Urinary bladder (tissue), 4 donors: ENCODE results near the gene GFPT1. TPM values are rescaled to one million over a fixed set of nuclear protein-coding genes. Genes with fewer than 3 reads are reported as not detected.
A peak's percentile ranks its signal among the peaks of the same experiment; 100 is the strongest.
"Not testable (repeated sequence)": the region's sequence is repeated elsewhere in the genome, so short reads cannot be mapped to it uniquely, and the experiment has no call there.

Experiments used
- DNase-seq: peaks from one replicate; pipeline ENCODE4 v3.0.0-alpha.2; 2015; ENCODE audit errors: extremely low spot score
- H3K27ac ChIP-seq: one replicate; pipeline ENCODE4 v1.5.1; 2013; ENCODE audit warnings: low read depth, mild to moderate bottlenecking, moderate library complexity
- H3K36me3 ChIP-seq: one replicate; pipeline ENCODE4 v1.6.1; 2013; ENCODE audit warnings: mild to moderate bottlenecking, moderate library complexity; ENCODE audit not compliant: insufficient read depth
- H3K4me1 ChIP-seq: one replicate; pipeline ENCODE4 v1.6.1; 2013; ENCODE audit warnings: mild to moderate bottlenecking, moderate library complexity; ENCODE audit not compliant: insufficient read depth
- H3K4me3 ChIP-seq: one replicate; pipeline ENCODE4 v1.5.1; 2013; ENCODE audit warnings: low read depth, low read length
- WGBS: extraction: QIAGEN DNeasy Blood & Tissue Kit; methylation state at CpG from one replicate; pipeline ENCODE4 v1.1.7; 2013; 5-methylcytosine and 5-hydroxymethylcytosine counted together
- polyA plus RNA-seq: library from polyadenylated mRNA; stranded (reverse); fragments of 200-250 nt; gene quantifications from one replicate; pipeline ENCODE4 v1.2.3, GENCODE V29; 2013
- total RNA-seq: library from RNA; depleted of rRNA; stranded (reverse); fragments of >200 nt; gene quantifications from one replicate; pipeline ENCODE4 v1.2.3, GENCODE V29; 2014
- donor health status: healthy with polysubstance abuse.
- donor health status: healthy.

GFPT1 gene
- total RNA-seq, result 74.3 TPM
- 8.7 TPM for polyA plus RNA-seq

GRCh38 chr2:69386789-69387734, at the start of gene GFPT1:
GFPT1 (minus strand) TSS chr2:69387227; CDS start chr2:69387071, 156 bp downstream.
- under 1% methylated on average over 97 of the region's 97 CpGs for WGBS
- peak; percentile 78 for DNase-seq
- Histone ChIP-seq H3K36me3 (no peaks in the 10 kb centered on the region), H3K27ac (peak within 1 kb of the TSS; percentile 74), H3K4me1 (no peaks in the 10 kb centered on the region), H3K4me3 (peak within 1 kb of the TSS; percentile 94)

GRCh38 chr2:69436596-69436937, 49.5 kb upstream of the GFPT1 start:
- H3K4me3 ChIP-seq, result peak overlapping the region; percentile 66
- peak overlapping the region; percentile 88 for H3K27ac ChIP-seq
- H3K4me1 ChIP-seq, result no peaks in the 10 kb centered on the region
- no peaks in the 10 kb centered on the region for H3K36me3 ChIP-seq
- 6% methylated on average over 5 of the region's 5 CpGs for WGBS
- peak; percentile 13 for DNase-seq

- no peak overlapping the region for H3K4me3 ChIP-seq
- no peak overlapping the region for H3K27ac ChIP-seq
- no peaks in the 10 kb centered on the region for H3K36me3 ChIP-seq
- no peaks in the 10 kb centered on the region for H3K4me1 ChIP-seq
- no peak for DNase-seq
- WGBS, result 82% methylated on average over 5 of the region's 5 CpGs
Observed at GRCh38 chr2:69434753-69435152, 47.7 kb upstream of the GFPT1 start.

- 85% methylated on average over 6 of the region's 6 CpGs for WGBS
- Histone ChIP-seq H3K27ac (no peak overlapping the region), H3K36me3 (peaks cover 1% of the 10 kb centered on the region), H3K4me3 (no peak overlapping the region), H3K4me1 (no peaks in the 10 kb centered on the region)
- no peak for DNase-seq
Observed at GRCh38 chr2:69429491-69430183, 42.6 kb upstream of the GFPT1 start.

- DNase-seq, result no peak
- WGBS, result 83% methylated on average over 2 of the region's 2 CpGs
- Histone ChIP-seq H3K4me3 (no peak overlapping the region), H3K36me3 (peaks cover 1% of the 10 kb centered on the region), H3K4me1 (no peaks in the 10 kb centered on the region), H3K27ac (no peak overlapping the region)
Observed at GRCh38 chr2:69428981-69429380, 42.0 kb upstream of the GFPT1 start.

GRCh38 chr2:69424419-69424818, 37.4 kb upstream of the GFPT1 start:
- 90% methylated on average over 2 of the region's 2 CpGs for WGBS
- DNase-seq, result no peak
- H3K36me3 ChIP-seq, result peaks cover 1% of the 10 kb centered on the region
- H3K4me1 ChIP-seq, result no peaks in the 10 kb centered on the region
- H3K4me3 ChIP-seq, result no peak overlapping the region
- no peak overlapping the region for H3K27ac ChIP-seq

- H3K4me3 ChIP-seq, result no peak overlapping the region
- H3K36me3 ChIP-seq, result peaks cover 1% of the 10 kb centered on the region
- DNase-seq, result no peak
- no peak overlapping the region for H3K27ac ChIP-seq
- no peaks in the 10 kb centered on the region for H3K4me1 ChIP-seq
Observed at GRCh38 chr2:69422198-69422597, 35.2 kb upstream of the GFPT1 start.

- 89% methylated on average over 7 of the region's 7 CpGs for WGBS
- H3K36me3 ChIP-seq, result not testable (repeated sequence)
Observed at GRCh38 chr2:69419111-69419510, 32.1 kb upstream of the GFPT1 start.

GRCh38 chr2:69416147-69416546, 29.1 kb upstream of the GFPT1 start:
- Histone ChIP-seq H3K27ac (no peak overlapping the region), H3K36me3 (no peaks in the 10 kb centered on the region), H3K4me1 (no peaks in the 10 kb centered on the region), H3K4me3 (no peak overlapping the region)
- no peak for DNase-seq
- 81% methylated on average over 1 of the region's 1 CpG for WGBS

More at GRCh38 chr2:69419111-69419510, 32.1 kb upstream of the GFPT1 start:
- not testable (repeated sequence) for H3K4me1 ChIP-seq, DNase-seq, H3K27ac ChIP-seq, H3K4me3 ChIP-seq

GRCh38 chr2:69411120-69411519, 24.1 kb upstream of the GFPT1 start:
- H3K36me3 ChIP-seq, result peaks cover 3% of the 10 kb centered on the region
- H3K27ac ChIP-seq, result no peak overlapping the region
- no peak overlapping the region for H3K4me3 ChIP-seq

GRCh38 chr2:69405306-69405705, 18.3 kb upstream of the GFPT1 start:
- no peak overlapping the region for H3K4me3 ChIP-seq
- DNase-seq, result no peak
- H3K4me1 ChIP-seq, result no peaks in the 10 kb centered on the region
- peaks cover 7% of the 10 kb centered on the region for H3K36me3 ChIP-seq
- no peak overlapping the region for H3K27ac ChIP-seq

More at GRCh38 chr2:69411120-69411519, 24.1 kb upstream of the GFPT1 start:
- DNase-seq, result no peak
- H3K4me1 ChIP-seq, result no peaks in the 10 kb centered on the region

GRCh38 chr2:69400121-69400520, 13.1 kb upstream of the GFPT1 start:
- no peak for DNase-seq
- Histone ChIP-seq H3K36me3 (peaks cover 9% of the 10 kb centered on the region), H3K4me1 (no peaks in the 10 kb centered on the region), H3K4me3 (no peak overlapping the region), H3K27ac (no peak overlapping the region)
- WGBS, result 97% methylated on average over 3 of the region's 3 CpGs

GRCh38 chr2:69397234-69397633, 10.2 kb upstream of the GFPT1 start:
- DNase-seq, result no peak
- Histone ChIP-seq H3K27ac (no peak overlapping the region), H3K4me1 (no peaks in the 10 kb centered on the region), H3K4me3 (no peak overlapping the region), H3K36me3 (peaks cover 8% of the 10 kb centered on the region)

- WGBS, result 14% methylated on average over 1 of the region's 1 CpG
- DNase-seq, result no peak
- Histone ChIP-seq H3K4me3 (no peak overlapping the region), H3K4me1 (no peaks in the 10 kb centered on the region), H3K27ac (no peak overlapping the region), H3K36me3 (peaks cover 6% of the 10 kb centered on the region)
Observed at GRCh38 chr2:69395866-69396265, 8.8 kb upstream of the GFPT1 start.
